HG03064 (cell line): ENCODE data around the gene EHMT1.

Experiments used
- ATAC-seq: cut with Tn5 transposase; IDR thresholded peaks from one replicate; pipeline ENCODE4 v1.9.1; 2021; ENCODE audit warnings: low read depth; ENCODE audit not compliant: unreplicated experiment

The EHMT1 gene

GRCh38 chr9:137689745-137690529 is 71.1 kb downstream of the EHMT1 start:
- ATAC-seq, result no peak

- ATAC-seq, result no peak
Observed at GRCh38 chr9:137690930-137691645, 72.3 kb downstream of the EHMT1 start.

GRCh38 chr9:137691646-137692351 is 73.0 kb downstream of the EHMT1 start:
- ATAC-seq, result no peak

GRCh38 chr9:137694236-137694959 is 75.6 kb downstream of the EHMT1 start:
- no peak for ATAC-seq

GRCh38 chr9:137694962-137695875 is 76.4 kb downstream of the EHMT1 start:
- no peak for ATAC-seq

GRCh38 chr9:137696136-137696925 is 77.5 kb downstream of the EHMT1 start:
- ATAC-seq, result no peak

GRCh38 chr9:137697193-137697592 is 78.4 kb downstream of the EHMT1 start:
- ATAC-seq, result no peak

GRCh38 chr9:137697832-137698231 is 79.0 kb downstream of the EHMT1 start:
- no peak for ATAC-seq

GRCh38 chr9:137700911-137701310 is 82.1 kb downstream of the EHMT1 start:
- ATAC-seq, result no peak

GRCh38 chr9:137702615-137703379 is 84.0 kb downstream of the EHMT1 start:
- ATAC-seq, result no peak

- no peak for ATAC-seq
Observed at GRCh38 chr9:137703842-137704508, 85.2 kb downstream of the EHMT1 start.

GRCh38 chr9:137705443-137705863 is 86.6 kb downstream of the EHMT1 start:
- peak; percentile 64 for ATAC-seq

- ATAC-seq, result no peak
Observed at GRCh38 chr9:137705906-137706305, 87.1 kb downstream of the EHMT1 start.

- no peak for ATAC-seq
Observed at GRCh38 chr9:137707361-137707760, 88.6 kb downstream of the EHMT1 start.

GRCh38 chr9:137708590-137709284 is 89.9 kb downstream of the EHMT1 start:
- no peak for ATAC-seq

GRCh38 chr9:137709411-137710101 is 90.8 kb downstream of the EHMT1 start:
- ATAC-seq, result no peak
